NB4 (cell line): ENCODE measurements around the gene TEDC2.

Experiments
- CTCF ChIP-seq: IDR thresholded peaks from one replicate; pipeline ENCODE4 v1.5.1; 2012; ENCODE audit warnings: low read depth, low read length
- MAX ChIP-seq: IDR thresholded peaks from 2 replicates; pipeline ENCODE4 v1.6.1; 2011; ENCODE audit warnings: low read depth, low read length
- POLR2A ChIP-seq: IDR thresholded peaks from 2 replicates; pipeline ENCODE4 v1.6.1; 2011; ENCODE audit warnings: mild to moderate bottlenecking; ENCODE audit not compliant: insufficient read length; ENCODE audit errors: extremely low read depth

- TF ChIP-seq POLR2A (no peak), CTCF (no peak), MAX (no peak)
These were observed 52.3 kb downstream of the TEDC2 start for GRCh38 chr16:2511996-2512734.
